Measurements from ENCODE around the gene PPP2R1B.

- no peak for TF ChIP-seq YY1 (IDR thresholded peaks at IDR 0.05; ENCODE audit: low read depth)
- TF ChIP-seq EP300 (IDR thresholded peaks at IDR 0.05; ENCODE audit: borderline replicate concordance) = no peak
- no peak for TF ChIP-seq MAX (IDR thresholded peaks at IDR 0.05)
- TF ChIP-seq RAD21 (IDR thresholded peaks at IDR 0.05; ENCODE audit: low read depth) = no peak
- TF ChIP-seq REST (IDR thresholded peaks at IDR 0.05; ENCODE audit: low read depth) = no peak
- TF ChIP-seq TEAD4 (IDR thresholded peaks at IDR 0.05) = no peak
- no peak for TF ChIP-seq CREB1 (IDR thresholded peaks at IDR 0.05; ENCODE audit: low read depth)
- no peak for TF ChIP-seq EGR1 (IDR thresholded peaks at IDR 0.05)
Measured at GRCh38 chr11:111792955-111793500, 26.8 kb upstream of the PPP2R1B start.
